IMR-90 (cell line): ENCODE data around the gene SPATA31D3.

Experiments used
- CEBPB ChIP-seq: IDR thresholded peaks from 2 replicates; pipeline ENCODE4 v1.6.1; 2012; ENCODE audit warnings: low read depth, low read length, improper control_type of control experiment
- CTCF ChIP-seq: conservative IDR thresholded peaks from 2 replicates; pipeline ENCODE4 v1.5.1; 2012; ENCODE audit warnings: mild to moderate bottlenecking, low read depth, low read length, improper control_type of control experiment
- MAZ ChIP-seq: IDR thresholded peaks from 2 replicates; pipeline ENCODE4 v1.6.1; 2012; ENCODE audit warnings: low read depth, mild to moderate bottlenecking, low read length, improper control_type of control experiment, moderate library complexity, borderline replicate concordance
- POLR2A ChIP-seq: IDR thresholded peaks from 2 replicates; pipeline ENCODE4 v1.6.1; 2012; ENCODE audit warnings: mild to moderate bottlenecking, low read depth, low read length
- RAD21 ChIP-seq: IDR thresholded peaks from 2 replicates; pipeline ENCODE4 v1.6.1; 2012; ENCODE audit warnings: low read length, improper control_type of control experiment
- SMC3 ChIP-seq: fragments of 150-350 bp; IDR thresholded peaks from 2 replicates; pipeline ENCODE4 v1.6.1; 2016; ENCODE audit warnings: low read depth, mild to moderate bottlenecking, antibody characterized with exemption, low read length, moderate library complexity

GRCh38 chr9:81902196-81902595, 41.1 kb upstream of the SPATA31D3 start:
- TF ChIP-seq POLR2A: no peak
- TF ChIP-seq MAZ: no peak
- TF ChIP-seq RAD21: no peak
- TF ChIP-seq CTCF: no peak
- TF ChIP-seq SMC3: no peak
- TF ChIP-seq CEBPB: no peak
